SK-N-SH (cell line): Measurements from ENCODE around the gene SFI1. TPM values are rescaled to one million over a fixed set of nuclear protein-coding genes. Genes with fewer than 3 reads are reported as not detected.
A peak's percentile ranks its signal among the peaks of the same experiment; 100 is the strongest.

Experiments used
- CTCF ChIA-PET: fragments of 300-600, 350-600 bp; formaldehyde crosslinking; extraction: SDS; loops from one replicate; lab custom pipeline; 2021; lab: Yijun Ruan, JAX
- POLR2A ChIA-PET: fragments of 350-600 bp; sonication (Branson Sonifier 250); formaldehyde crosslinking; extraction: SDS; loops from one replicate; lab custom pipeline; 2020; ENCODE audit warnings: antibody characterized with exemption, inconsistent platforms; lab: Yijun Ruan, JAX
- DNase-seq: peaks from one replicate; pipeline ENCODE4 v3.0.0; 2012
- H2AFZ ChIP-seq: fragments of 200-600 bp; sonication (generic); 2 replicates; pipeline ENCODE4 v1.8.1; 2016; ENCODE audit warnings: antibody characterized with exemption, mild to moderate bottlenecking, low read depth
- H3F3A ChIP-seq: fragments of 200-600 bp; sonication (generic); replicated peaks from 2 replicates; pipeline ENCODE3; 2016; ENCODE audit warnings: antibody characterized with exemption, mild to moderate bottlenecking; ENCODE audit not compliant: insufficient read depth
- H3K27ac ChIP-seq, 2 experiments: fragments of 200-500 bp in 1 of 2; fragments of 200-600 bp in 1 of 2; sonication (Bioruptor generic) in 1 of 2; sonication (generic), shearing (Covaris generic) in 1 of 2; 2 replicates each; pipeline versions ENCODE4 v1.5.1 to v1.6.1; 2014 to 2016; ENCODE audit warnings: low read depth in 2 of 2, inconsistent platforms in 1 of 2, low read length in 1 of 2, mild to moderate bottlenecking in 1 of 2, mixed read lengths in 1 of 2
- H3K27me3 ChIP-seq: fragments of 200-600 bp; sonication (generic), shearing (Covaris generic); 2 replicates; pipeline ENCODE4 v1.6.1; 2016; ENCODE audit warnings: mixed run types; ENCODE audit not compliant: insufficient read depth
- H3K36me3 ChIP-seq, 2 experiments: fragments of 200-500 bp in 1 of 2; fragments of 200-600 bp in 1 of 2; sonication (Bioruptor generic) in 1 of 2; sonication (generic) in 1 of 2; replicated peaks in 1 of 2; 2 replicates each; pipeline versions ENCODE3 to v1.5.1; 2014 to 2016; ENCODE audit warnings: low read length in 1 of 2, mild to moderate bottlenecking in 1 of 2; ENCODE audit not compliant: insufficient read depth in 2 of 2, control insufficient read depth in 1 of 2
- H3K4me1 ChIP-seq, 2 experiments: fragments of 200-500 bp in 1 of 2; fragments of 200-600 bp in 1 of 2; sonication (Bioruptor generic) in 1 of 2; sonication (generic), shearing (Covaris generic) in 1 of 2; 2 replicates each; pipeline versions ENCODE4 v1.5.1 to v1.6.1; 2014 to 2016; ENCODE audit warnings: low read depth in 1 of 2, low read length in 1 of 2, mixed run types in 1 of 2; ENCODE audit not compliant: insufficient read depth in 2 of 2, control insufficient read depth in 1 of 2
- H3K4me2 ChIP-seq: fragments of 200-600 bp; sonication (generic), shearing (Covaris generic); 2 replicates; pipeline ENCODE4 v1.6.1; 2017; ENCODE audit warnings: mixed run types
- H3K4me3 ChIP-seq, 2 experiments: fragments of 200-500 bp in 1 of 2; fragments of 200-600 bp in 1 of 2; sonication (Bioruptor generic) in 1 of 2; sonication (generic), shearing (Covaris generic) in 1 of 2; 2 replicates each; pipeline versions ENCODE4 v1.5.1 to v1.8.1; 2014 to 2016; ENCODE audit warnings: low read depth in 2 of 2, inconsistent platforms in 1 of 2, low read length in 1 of 2, mild to moderate bottlenecking in 1 of 2, mixed read lengths in 1 of 2, moderate library complexity in 1 of 2
- H3K79me2 ChIP-seq: fragments of 200-600 bp; sonication (generic); 2 replicates; pipeline ENCODE4 v1.8.1; 2017; ENCODE audit warnings: mild to moderate bottlenecking; ENCODE audit not compliant: insufficient read depth
- H3K9ac ChIP-seq: fragments of 200-600 bp; sonication (generic); 2 replicates; pipeline ENCODE4 v1.6.1; 2017; ENCODE audit warnings: mixed run types
- H3K9me2 ChIP-seq: fragments of 200-600 bp; sonication (generic); 2 replicates; pipeline ENCODE4 v1.6.1; 2017; ENCODE audit warnings: mixed run types
- H3K9me3 ChIP-seq: fragments of 200-600 bp; sonication (generic); 2 replicates; pipeline ENCODE4 v1.6.1; 2017; ENCODE audit warnings: mixed run types, mild to moderate bottlenecking, moderate library complexity
- H4K20me1 ChIP-seq: fragments of 200-600 bp; sonication (generic); 2 replicates; pipeline ENCODE4 v1.6.1; 2017; ENCODE audit warnings: mild to moderate bottlenecking, mixed run types; ENCODE audit not compliant: insufficient read depth
- EZH2phosphoT487 ChIP-seq: fragments of 200-600 bp; sonication (generic); IDR thresholded peaks from 2 replicates; pipeline ENCODE4 v1.6.1; 2017; ENCODE audit warnings: low read depth, mixed run types, mild to moderate bottlenecking, antibody characterized with exemption, moderate library complexity, borderline replicate concordance
- MXI1 ChIP-seq: IDR thresholded peaks from 2 replicates; pipeline ENCODE4 v1.6.1; 2012; ENCODE audit warnings: mild to moderate bottlenecking, low read depth, low read length, improper control_type of control experiment
- POLR2AphosphoS5 ChIP-seq: IDR thresholded peaks from 2 replicates; pipeline ENCODE4 v1.6.1; 2012; ENCODE audit warnings: low read depth, low read length
- WGBS: methylation state at CpG from one replicate; pipeline ENCODE4 v1.1.6; 2017; ENCODE audit warnings: low lambda C conversion rate; 5-methylcytosine and 5-hydroxymethylcytosine counted together
- polyA plus RNA-seq, 3 experiments: library from polyadenylated mRNA; depleted of rRNA; stranded (reverse); fragments of >200 nt; gene quantifications; 2 replicates each; pipeline ENCODE4 v1.2.3, GENCODE V29; 2012
- TF ChIP-seq, protein P1 (sequence below): fragments of 200-600 bp; sonication (generic); IDR thresholded peaks from 2 replicates; pipeline ENCODE4 v1.6.1; 2017; ENCODE audit warnings: antibody characterized with exemption, mild to moderate bottlenecking, moderate library complexity

The SFI1 gene
- polyA plus RNA-seq, 1 of the 3 experiments (the other 2 are of a cell fraction) = 24.7 TPM

GRCh38 chr22:31618057-31618456, 121.7 kb downstream of the SFI1 start:
- peaks cover 3 to 50% of the 10 kb centered on the region in 2 experiments for H3K36me3 ChIP-seq
- H3K4me3 ChIP-seq = no peak overlapping the region
- TF ChIP-seq POLR2AphosphoS5 = peak; percentile 41; the same call in 1 of the 2 replicates
- no peak for TF ChIP-seq MXI1
- ChIA-PET CTCF (interaction anchor here (1.3 to 2.2 kb wide), 2 partner anchors 12 to 20 kb away, joined by 4 to 7 read pairs; no protein-coding TSS in a partner anchor), POLR2A (no interaction called here)
- no peaks in the 10 kb centered on the region for H3F3A ChIP-seq
- H3K9me2 ChIP-seq = no peaks in the 10 kb centered on the region
- H3K4me2 ChIP-seq = no peak overlapping the region
- 93% methylated on average over 9 of the region's 17 CpGs for WGBS
- no peak overlapping the region for H2AFZ ChIP-seq
- H3K27me3 ChIP-seq = no peaks in the 10 kb centered on the region
- peaks cover 9% of the 10 kb centered on the region; the same call in 1 of the 2 replicates for H3K79me2 ChIP-seq
- peaks cover 0 to 4% of the 10 kb centered on the region in 2 experiments; a peak in 1 of 4 replicates for H3K4me1 ChIP-seq
- no peaks in the 10 kb centered on the region for H3K9me3 ChIP-seq
- H3K27ac ChIP-seq = no peak overlapping the region; a peak in 1 of 4 replicates
- peaks cover 11% of the 10 kb centered on the region for H4K20me1 ChIP-seq
- H3K9ac ChIP-seq = no peak overlapping the region
- DNase-seq = no peak

DNA sequence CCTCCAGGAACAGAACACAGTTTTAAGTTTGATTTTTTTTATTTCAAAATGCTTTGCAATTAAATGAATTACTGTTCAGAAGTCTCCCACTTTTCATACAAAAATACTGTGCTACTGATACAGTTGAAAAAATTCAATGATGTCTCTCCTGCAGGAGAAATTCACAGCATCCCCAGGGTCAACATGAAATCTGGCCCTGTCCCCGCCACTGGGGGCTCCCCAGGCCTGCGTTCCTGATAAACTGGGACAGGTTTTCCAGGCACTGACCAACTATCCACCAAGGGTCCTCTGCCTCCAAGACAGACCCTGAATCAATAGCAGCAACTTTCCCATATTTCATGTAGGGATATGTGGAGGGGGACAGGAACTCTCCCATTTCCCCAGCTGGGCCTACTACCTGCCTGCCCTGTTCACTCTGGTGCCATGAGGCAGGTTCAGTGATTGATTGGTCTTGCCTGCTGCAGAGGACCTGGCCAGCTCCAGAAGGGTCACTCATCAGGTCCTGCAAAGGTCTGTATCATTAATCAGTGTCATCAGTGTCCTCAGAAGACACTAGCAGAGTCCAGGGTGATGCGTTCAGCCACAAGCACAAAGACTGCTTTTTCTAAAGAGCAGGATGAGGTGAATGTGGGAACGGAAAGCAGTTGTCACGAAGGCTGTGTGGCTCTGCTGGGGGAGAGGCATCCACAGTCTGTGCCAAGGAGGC, 122.3 kb downstream of the SFI1 start:
- peaks cover 3 to 55% of the 10 kb centered on the region in 2 experiments for H3K36me3 ChIP-seq
- H3K27me3 ChIP-seq = no peaks in the 10 kb centered on the region
- peaks cover 0 to 7% of the 10 kb centered on the region in 2 experiments; a peak in 1 of 4 replicates for H3K4me1 ChIP-seq
- H3K79me2 ChIP-seq = peaks cover 9% of the 10 kb centered on the region; the same call in 1 of the 2 replicates
- ChIA-PET POLR2A (no interaction called here), CTCF (interaction anchor here (2.2 kb wide), 1 partner anchor 11 kb away, joined by 7 read pairs; no protein-coding TSS in a partner anchor)
- DNase-seq = no peak
- H2AFZ ChIP-seq = no peak overlapping the region
- no peak overlapping the region for H3K9ac ChIP-seq
- H3K4me2 ChIP-seq = no peak overlapping the region
- H3K9me3 ChIP-seq = no peaks in the 10 kb centered on the region
- H3F3A ChIP-seq = no peaks in the 10 kb centered on the region
- H3K27ac ChIP-seq = no peak overlapping the region; a peak in 2 of 4 replicates
- H4K20me1 ChIP-seq = peaks cover 15% of the 10 kb centered on the region
- 92% methylated on average over 4 of the region's 5 CpGs for WGBS
- TF ChIP-seq POLR2AphosphoS5 (no peak), EZH2phosphoT487 (no peak)
- TF ChIP-seq, protein P1, sequence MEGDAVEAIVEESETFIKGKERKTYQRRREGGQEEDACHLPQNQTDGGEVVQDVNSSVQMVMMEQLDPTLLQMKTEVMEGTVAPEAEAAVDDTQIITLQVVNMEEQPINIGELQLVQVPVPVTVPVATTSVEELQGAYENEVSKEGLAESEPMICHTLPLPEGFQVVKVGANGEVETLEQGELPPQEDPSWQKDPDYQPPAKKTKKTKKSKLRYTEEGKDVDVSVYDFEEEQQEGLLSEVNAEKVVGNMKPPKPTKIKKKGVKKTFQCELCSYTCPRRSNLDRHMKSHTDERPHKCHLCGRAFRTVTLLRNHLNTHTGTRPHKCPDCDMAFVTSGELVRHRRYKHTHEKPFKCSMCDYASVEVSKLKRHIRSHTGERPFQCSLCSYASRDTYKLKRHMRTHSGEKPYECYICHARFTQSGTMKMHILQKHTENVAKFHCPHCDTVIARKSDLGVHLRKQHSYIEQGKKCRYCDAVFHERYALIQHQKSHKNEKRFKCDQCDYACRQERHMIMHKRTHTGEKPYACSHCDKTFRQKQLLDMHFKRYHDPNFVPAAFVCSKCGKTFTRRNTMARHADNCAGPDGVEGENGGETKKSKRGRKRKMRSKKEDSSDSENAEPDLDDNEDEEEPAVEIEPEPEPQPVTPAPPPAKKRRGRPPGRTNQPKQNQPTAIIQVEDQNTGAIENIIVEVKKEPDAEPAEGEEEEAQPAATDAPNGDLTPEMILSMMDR = no peak
- no peak overlapping the region for H3K4me3 ChIP-seq
- no peaks in the 10 kb centered on the region for H3K9me2 ChIP-seq

DNA sequence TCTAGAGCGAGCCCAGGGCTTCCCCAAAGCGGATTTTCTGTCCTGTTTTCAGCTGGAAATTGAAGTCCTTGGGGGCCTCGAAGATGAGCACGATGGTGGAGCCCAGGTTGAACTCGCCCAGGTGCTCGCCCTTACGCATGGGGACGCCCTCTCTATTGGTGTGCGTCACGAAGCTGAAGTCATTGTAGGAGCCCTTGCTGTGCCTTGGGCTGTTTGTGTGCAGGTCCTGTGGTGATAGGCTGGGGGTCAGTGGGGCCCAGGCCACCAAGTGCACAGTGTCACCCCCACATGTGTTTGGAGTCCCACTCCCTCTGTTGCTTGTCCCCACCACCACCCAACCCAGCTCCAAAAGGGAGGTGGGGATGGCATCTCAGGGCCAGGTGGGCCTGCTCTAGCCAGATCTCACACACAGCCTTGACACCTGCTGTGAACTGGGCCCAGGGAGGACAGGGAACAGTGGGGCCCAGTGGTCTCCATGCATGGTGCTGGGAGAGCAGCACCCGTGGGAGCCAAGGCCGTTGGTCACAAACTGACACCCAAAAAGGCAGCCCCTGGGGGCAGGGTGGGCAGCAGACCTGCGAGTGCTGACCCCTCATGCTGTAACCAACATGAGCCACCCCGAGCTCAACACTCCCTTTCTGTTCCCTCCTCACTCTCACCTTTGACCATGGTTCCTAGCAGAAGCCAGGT, 123.4 kb downstream of the SFI1 start:
- H3K79me2 ChIP-seq = peaks cover 20% of the 10 kb centered on the region; the same call in 1 of the 2 replicates
- H3K4me3 ChIP-seq = no peak overlapping the region
- no peak for DNase-seq
- H2AFZ ChIP-seq = no peak overlapping the region
- H3K9ac ChIP-seq = no peak overlapping the region
- CTCF ChIA-PET = interaction anchor here (1.2 to 2.2 kb wide), 4 partner anchors 10 to 63 kb away, joined by 3 to 7 read pairs (median 6); no protein-coding TSS in a partner anchor
- peaks cover 0 to 18% of the 10 kb centered on the region in 2 experiments; a peak in 1 of 4 replicates for H3K4me1 ChIP-seq
- H3K27me3 ChIP-seq = no peaks in the 10 kb centered on the region
- H3F3A ChIP-seq = no peaks in the 10 kb centered on the region
- no peak overlapping the region; a peak in 1 of 4 replicates for H3K27ac ChIP-seq
- WGBS = 82% methylated on average over 4 of the region's 14 CpGs
- TF ChIP-seq EZH2phosphoT487 = no peak
- no peak for TF ChIP-seq POLR2AphosphoS5
- TF ChIP-seq, all 33 proteins: peak for 0
- peaks cover 3 to 59% of the 10 kb centered on the region in 2 experiments for H3K36me3 ChIP-seq
- no peak overlapping the region for H3K4me2 ChIP-seq
- no peaks in the 10 kb centered on the region for H3K9me2 ChIP-seq
- no peaks in the 10 kb centered on the region for H3K9me3 ChIP-seq
- H4K20me1 ChIP-seq = peaks cover 23% of the 10 kb centered on the region
- POLR2A ChIA-PET = no interaction called here
